Measurements from ENCODE around the gene DVL1. TPM values are rescaled to one million over a fixed set of nuclear protein-coding genes. Genes with fewer than 3 reads are reported as not detected.

DVL1 gene
- total and polyA plus RNA-seq, 9 of the 15 experiments (the other 6 are each of a cell fraction or from before 2014, with no cell fraction given): 0.62 to 135 (median 24.3) TPM

DNA sequence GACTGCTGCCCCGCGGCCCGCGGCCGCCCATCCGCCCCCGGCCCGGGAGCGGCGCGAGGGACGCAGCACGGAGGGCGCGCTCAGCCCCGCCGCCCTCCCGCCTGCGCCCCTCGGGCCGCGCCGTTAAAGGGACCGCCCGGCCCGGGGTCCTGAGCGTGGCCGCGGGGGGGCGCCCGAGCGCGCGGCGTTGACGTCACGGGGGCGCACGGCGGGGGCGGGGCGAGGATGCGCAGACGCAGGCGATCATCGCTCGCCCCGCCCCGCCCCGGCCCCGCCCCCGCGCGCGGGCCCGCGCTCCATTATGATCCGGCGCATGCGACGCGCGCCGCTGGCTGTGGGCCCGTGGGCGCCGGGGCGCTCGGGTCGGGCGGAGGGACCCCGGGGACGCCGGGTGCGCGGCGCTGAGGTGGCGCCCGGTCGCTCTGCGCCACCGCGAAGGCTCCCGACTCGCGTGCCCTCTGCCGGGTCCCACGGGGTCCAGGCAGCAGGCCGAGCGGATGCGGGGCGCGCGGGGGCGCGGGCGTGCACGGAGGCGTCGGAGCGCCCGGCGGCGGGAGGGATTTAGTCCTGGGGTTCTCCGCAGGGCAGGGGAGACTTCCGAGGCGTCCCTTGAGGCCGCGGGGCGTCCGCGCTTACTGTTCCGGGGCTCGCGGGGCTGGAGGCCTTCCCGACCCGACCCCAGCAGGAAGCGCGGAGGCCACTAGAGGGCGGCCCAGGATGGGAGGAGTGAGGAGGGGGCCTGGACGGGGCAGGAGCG is at the start of gene DVL1 (continued):
- TF ChIP-seq, protein P1, sequence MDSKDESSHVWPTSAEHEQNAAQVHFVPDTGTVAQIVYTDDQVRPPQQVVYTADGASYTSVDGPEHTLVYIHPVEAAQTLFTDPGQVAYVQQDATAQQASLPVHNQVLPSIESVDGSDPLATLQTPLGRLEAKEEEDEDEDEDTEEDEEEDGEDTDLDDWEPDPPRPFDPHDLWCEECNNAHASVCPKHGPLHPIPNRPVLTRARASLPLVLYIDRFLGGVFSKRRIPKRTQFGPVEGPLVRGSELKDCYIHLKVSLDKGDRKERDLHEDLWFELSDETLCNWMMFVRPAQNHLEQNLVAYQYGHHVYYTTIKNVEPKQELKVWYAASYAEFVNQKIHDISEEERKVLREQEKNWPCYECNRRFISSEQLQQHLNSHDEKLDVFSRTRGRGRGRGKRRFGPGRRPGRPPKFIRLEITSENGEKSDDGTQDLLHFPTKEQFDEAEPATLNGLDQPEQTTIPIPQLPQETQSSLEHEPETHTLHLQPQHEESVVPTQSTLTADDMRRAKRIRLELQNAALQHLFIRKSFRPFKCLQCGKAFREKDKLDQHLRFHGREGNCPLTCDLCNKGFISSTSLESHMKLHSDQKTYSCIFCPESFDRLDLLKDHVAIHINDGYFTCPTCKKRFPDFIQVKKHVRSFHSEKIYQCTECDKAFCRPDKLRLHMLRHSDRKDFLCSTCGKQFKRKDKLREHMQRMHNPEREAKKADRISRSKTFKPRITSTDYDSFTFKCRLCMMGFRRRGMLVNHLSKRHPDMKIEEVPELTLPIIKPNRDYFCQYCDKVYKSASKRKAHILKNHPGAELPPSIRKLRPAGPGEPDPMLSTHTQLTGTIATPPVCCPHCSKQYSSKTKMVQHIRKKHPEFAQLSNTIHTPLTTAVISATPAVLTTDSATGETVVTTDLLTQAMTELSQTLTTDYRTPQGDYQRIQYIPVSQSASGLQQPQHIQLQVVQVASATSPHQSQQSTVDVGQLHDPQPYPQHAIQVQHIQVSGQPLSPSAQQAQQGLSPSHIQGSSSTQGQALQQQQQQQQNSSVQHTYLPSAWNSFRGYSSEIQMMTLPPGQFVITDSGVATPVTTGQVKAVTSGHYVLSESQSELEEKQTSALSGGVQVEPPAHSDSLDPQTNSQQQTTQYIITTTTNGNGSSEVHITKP (IDR thresholded peaks at IDR 0.05; ENCODE audit: partially characterized antibody): no peak
- no peak for TF ChIP-seq HLTF (IDR thresholded peaks at IDR 0.05)
- TF ChIP-seq GATAD2A (IDR thresholded peaks at IDR 0.05): no peak
- TF ChIP-seq BDP1 (IDR thresholded peaks at IDR 0.05; ENCODE audit: insufficient read depth, insufficient read length): no peak
- no peak for TF ChIP-seq SNIP1 (IDR thresholded peaks at IDR 0.05; ENCODE audit: low read depth)
- no peak for TF ChIP-seq ZSCAN32 (CRISPR knock-in tag; IDR thresholded peaks at IDR 0.05)
- TF ChIP-seq ZNF766 (CRISPR knock-in tag; conservative IDR thresholded peaks at IDR 0.05): peak; percentile 63; the same call in 1 of the 2 replicates
- TF ChIP-seq RBM17 (IDR thresholded peaks at IDR 0.05; ENCODE audit: borderline replicate concordance, low read depth, low read length): no peak
- TF ChIP-seq NR2C2 (CRISPR knock-in tag; IDR thresholded peaks at IDR 0.05): no peak
- peak; percentile 40; the same call in 1 of the 2 replicates for TF ChIP-seq NR2C2 (tag; IDR thresholded peaks at IDR 0.05)
- TF ChIP-seq NCOA4 (IDR thresholded peaks at IDR 0.05; ENCODE audit: partially characterized antibody): no peak
- TF ChIP-seq MECOM (CRISPR knock-in tag; IDR thresholded peaks at IDR 0.05): no peak
- TF ChIP-seq ZNF121 (CRISPR knock-in tag; conservative IDR thresholded peaks at IDR 0.05): no peak
- TF ChIP-seq TRIM28 (IDR thresholded peaks at IDR 0.05): no peak
- TF ChIP-seq, protein P2, sequence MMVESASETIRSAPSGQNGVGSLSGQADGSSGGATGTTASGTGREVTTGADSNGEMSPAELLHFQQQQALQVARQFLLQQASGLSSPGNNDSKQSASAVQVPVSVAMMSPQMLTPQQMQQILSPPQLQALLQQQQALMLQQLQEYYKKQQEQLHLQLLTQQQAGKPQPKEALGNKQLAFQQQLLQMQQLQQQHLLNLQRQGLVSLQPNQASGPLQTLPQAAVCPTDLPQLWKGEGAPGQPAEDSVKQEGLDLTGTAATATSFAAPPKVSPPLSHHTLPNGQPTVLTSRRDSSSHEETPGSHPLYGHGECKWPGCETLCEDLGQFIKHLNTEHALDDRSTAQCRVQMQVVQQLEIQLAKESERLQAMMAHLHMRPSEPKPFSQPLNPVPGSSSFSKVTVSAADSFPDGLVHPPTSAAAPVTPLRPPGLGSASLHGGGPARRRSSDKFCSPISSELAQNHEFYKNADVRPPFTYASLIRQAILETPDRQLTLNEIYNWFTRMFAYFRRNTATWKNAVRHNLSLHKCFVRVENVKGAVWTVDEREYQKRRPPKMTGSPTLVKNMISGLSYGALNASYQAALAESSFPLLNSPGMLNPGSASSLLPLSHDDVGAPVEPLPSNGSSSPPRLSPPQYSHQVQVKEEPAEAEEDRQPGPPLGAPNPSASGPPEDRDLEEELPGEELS (CRISPR knock-in tag; IDR thresholded peaks at IDR 0.05; ENCODE audit: borderline replicate concordance): no peak
- no peak for TF ChIP-seq ZNF274 (IDR thresholded peaks at IDR 0.05; ENCODE audit: borderline replicate concordance, low read depth, low read length)
- TF ChIP-seq, protein P3, sequence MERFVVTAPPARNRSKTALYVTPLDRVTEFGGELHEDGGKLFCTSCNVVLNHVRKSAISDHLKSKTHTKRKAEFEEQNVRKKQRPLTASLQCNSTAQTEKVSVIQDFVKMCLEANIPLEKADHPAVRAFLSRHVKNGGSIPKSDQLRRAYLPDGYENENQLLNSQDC (CRISPR knock-in tag; IDR thresholded peaks at IDR 0.05): no peak
- no peak for TF ChIP-seq ZNF212 (CRISPR knock-in tag; IDR thresholded peaks at IDR 0.05)
- TF ChIP-seq MBD2 (IDR thresholded peaks at IDR 0.05; ENCODE audit: borderline replicate concordance, low read depth): no peak
- TF ChIP-seq MTF1 (CRISPR knock-in tag; IDR thresholded peaks at IDR 0.05; ENCODE audit: borderline replicate concordance): no peak
